Measurements from ENCODE around the gene ZNF827. TPM values are rescaled to one million over a fixed set of nuclear protein-coding genes. Genes with fewer than 3 reads are reported as not detected.
"Not testable (repeated sequence)": the region's sequence is repeated elsewhere in the genome, so short reads cannot be mapped to it uniquely, and the experiment has no call there.

Gene ZNF827
- polyA plus RNA-seq, 4 donors: 29.4 to 46.7 (median 35.2) TPM

DNA sequence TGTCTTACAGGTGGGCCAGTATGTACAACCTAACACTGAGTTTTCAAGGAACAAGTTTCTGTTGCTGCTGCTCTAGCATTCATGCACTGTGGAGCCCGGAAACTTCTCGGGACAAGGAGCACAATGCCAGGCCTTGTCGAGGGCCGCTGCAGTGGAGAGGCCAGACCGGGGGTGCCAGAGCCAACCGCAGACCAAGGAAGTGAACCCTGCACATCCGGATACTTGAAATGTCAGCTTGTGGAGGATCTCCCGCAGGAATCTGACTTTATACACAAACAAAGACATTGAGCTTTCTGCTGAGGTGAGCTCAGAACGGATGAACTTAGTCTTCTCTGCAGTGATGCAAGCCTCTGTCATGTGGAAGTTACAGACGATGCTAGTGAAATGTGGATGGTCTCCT is 99.5 kb downstream of the ZNF827 start:
- DNase-seq (ENCODE audit: low read depth in 4 of 4, low spot score in 2 of 4): no peak

DNA sequence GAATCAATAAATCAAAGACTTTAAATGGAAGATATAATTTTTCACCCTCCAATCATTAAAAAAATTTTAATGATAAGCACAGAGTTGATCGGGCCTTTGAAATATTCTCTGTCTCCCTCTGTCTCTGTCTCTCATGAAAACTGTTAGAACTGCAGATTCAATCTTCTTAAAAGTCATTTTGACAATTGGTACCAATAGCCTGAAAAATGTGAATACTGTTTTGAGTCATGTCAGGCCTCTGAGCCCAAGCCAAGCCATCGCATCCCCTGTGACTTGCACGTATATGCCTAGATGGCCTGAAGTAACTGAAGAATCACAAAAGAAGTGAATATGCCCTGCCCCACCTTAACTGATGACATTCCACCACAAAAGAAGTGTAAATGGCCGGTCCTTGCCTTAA is 106.2 kb downstream of the ZNF827 start:
- DNase-seq (ENCODE audit: low read depth in 4 of 4, low spot score in 2 of 4): not testable (repeated sequence)

DNA sequence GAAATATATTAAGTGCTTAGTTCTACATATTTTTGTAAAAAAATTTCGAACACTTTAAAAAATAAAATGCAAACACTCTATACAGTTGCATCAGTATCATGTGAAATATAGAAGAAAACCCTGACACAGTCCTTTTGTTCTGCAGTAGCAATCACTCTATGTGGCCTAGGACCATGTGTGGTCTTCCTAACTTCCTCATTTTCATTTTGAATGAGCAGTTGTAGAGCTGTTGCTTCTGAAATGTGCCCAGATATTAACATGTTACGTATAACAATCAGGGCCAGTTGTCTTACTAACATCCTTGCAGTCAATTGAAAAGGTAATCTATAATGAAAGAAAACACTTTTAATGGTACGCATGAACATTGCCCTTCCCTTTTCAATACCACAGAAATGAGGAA is 107.9 kb downstream of the ZNF827 start:
- DNase-seq (ENCODE audit: low read depth in 4 of 4, low spot score in 2 of 4): no peak

- DNase-seq (ENCODE audit: low read depth in 4 of 4, low spot score in 2 of 4): no peak
Observed at GRCh38 chr4:145829629-145830395, 108.8 kb downstream of the ZNF827 start.

DNA sequence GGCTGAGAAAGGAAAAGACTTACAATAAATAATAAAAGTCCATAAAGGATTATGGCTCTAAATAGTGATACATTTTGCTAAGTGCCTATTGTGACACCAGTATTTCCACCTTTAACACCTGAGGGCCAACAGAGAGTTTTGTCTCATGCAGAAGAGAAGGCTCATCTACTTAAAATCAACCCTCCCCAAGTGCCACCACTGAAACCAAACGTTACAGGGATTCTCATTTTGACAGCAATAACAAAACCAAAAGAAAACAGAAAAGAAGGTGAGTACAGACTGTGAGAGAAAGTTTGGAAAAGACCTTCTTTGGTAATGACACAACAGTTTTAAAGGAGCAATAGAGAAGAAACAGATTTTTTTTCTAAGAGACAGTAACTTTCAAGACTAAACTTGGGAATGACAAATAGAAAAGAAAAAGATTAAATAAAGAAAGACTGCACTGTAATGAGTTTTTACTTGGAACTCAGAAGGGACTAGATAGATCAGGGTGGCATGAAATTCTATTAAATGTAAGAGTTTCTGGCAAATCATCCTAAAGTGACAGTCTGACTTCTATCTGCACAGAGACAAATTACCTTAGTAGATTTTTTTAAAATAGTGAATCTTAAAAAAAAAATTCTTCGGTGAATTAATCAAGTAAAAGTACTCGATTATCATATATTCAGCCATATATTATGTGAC is 109.7 kb downstream of the ZNF827 start:
- no peak for DNase-seq (ENCODE audit: low read depth in 4 of 4, low spot score in 2 of 4)

DNA sequence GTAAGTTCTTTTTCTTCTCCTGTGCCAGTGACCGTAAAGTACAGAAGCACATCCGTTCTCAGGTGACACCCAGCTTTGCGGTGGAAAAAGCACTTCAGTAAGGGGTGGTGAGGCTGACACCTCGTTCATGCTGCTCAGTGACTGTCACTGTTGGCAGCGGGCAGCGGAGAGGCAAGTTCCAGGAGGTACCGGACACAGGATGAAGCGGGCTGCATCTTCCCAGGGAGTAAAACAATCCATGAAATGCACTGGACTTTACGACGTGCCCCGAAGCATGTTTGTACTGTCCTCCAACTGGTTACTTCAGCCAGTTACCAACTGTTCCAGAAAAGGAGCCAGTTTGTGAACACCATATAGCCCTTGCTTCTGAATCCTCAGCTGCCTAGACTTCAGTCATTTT is 110.7 kb downstream of the ZNF827 start:
- no peak for DNase-seq (ENCODE audit: low read depth in 4 of 4, low spot score in 2 of 4)

- DNase-seq (ENCODE audit: low read depth in 4 of 4, low spot score in 2 of 4): no peak
Observed at GRCh38 chr4:145825255-145825654, 113.4 kb downstream of the ZNF827 start.

DNA sequence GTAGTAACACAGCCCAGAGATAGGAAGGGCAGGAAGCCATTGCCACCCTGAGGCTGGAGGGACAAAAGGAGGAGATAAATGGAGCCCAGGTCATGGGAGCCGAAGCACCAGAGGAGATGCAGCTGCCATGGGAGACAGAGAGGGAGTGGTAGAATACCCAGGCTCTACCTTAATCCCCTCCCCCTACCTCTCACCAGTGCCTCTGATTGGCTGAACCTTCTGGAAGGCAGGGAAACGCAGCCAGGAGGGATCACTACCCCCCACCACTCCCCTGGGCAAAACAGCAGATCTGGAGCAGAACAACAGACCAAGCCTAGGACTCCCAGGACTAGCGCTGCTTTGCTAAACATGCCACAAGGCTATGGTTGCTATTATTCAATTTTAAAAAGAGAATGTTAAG is 114.2 kb downstream of the ZNF827 start:
- DNase-seq (ENCODE audit: low read depth in 4 of 4, low spot score in 2 of 4): no peak

DNA sequence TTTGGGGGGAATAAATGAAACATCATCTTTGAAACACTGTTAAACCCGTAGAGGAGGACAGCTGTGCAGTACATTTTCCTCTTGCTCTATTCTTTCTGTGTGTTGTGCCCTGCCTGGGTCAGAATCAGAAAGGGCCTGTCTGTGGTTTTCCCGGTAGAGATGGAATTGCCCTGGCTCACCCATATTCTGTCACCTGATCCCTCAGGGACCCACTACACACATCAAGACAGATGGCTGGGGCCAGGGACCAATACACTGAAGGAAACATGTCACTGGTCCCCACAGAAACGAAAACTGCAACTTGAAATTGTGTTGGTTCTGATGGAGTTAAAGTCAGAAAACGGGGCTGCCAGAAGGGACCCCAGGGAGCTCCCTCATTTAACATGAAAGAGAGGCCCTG is 114.9 kb downstream of the ZNF827 start:
- no peak for DNase-seq (ENCODE audit: low read depth in 4 of 4, low spot score in 2 of 4)

DNA sequence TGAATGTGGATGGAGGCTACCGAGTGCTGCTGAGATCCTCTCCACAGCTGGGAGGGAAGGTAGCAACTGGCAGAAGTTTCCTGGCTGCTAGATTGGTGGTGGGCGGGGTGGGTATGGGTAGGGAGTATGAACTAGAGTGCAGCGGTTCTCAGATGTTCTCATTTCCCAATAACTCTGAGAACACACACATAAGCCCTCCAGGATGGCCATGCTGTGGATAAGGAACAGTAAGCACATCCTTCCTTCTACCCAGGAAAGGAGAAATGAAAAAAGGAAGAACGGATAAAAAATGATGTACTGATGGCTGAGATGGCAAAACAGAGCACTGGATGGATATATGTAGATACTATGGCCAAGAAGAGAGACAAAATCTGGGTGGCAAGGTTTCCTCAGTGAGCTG is 116.0 kb downstream of the ZNF827 start:
- no peak for DNase-seq (ENCODE audit: low read depth in 4 of 4, low spot score in 2 of 4)

DNA sequence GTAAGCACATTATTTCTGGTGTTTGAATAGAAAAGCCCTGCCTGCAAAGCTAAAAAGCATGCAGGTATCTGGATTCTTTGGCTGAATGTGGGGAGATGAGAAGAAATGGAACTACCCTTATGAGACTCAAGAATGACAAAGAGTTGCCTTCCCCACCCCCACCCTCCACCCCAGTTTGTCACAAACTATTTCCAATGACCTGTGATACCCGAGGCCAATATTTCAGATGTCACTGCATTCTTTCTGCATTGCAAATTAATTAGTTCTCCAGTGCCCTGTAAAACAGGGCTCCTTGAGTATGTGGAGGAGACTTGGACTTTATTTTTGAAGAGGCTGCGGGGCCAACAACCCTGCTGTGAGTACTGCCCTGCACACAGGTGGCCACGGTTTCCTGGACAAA is 116.4 kb downstream of the ZNF827 start:
- DNase-seq (ENCODE audit: low read depth in 4 of 4, low spot score in 2 of 4): no peak

DNA sequence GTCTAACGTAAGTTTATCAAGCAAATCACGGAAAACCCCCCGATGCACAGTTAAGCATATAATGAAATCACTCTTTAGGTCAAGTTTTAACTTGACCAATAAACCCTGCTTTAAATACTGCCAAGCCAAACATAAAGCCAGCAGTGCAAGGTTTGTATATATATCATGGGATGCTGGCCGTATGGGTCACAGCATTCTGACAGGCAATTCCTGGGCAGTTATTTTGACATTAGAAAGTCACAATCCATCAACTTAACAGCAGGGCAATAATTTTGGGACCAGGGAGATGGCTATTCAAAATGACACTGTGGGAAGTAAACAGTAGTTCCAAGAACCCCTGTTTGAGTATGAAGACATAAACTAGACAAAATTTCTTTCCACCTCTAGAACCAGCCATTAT is 116.9 kb downstream of the ZNF827 start:
- no peak for DNase-seq (ENCODE audit: low read depth in 4 of 4, low spot score in 2 of 4)

DNA sequence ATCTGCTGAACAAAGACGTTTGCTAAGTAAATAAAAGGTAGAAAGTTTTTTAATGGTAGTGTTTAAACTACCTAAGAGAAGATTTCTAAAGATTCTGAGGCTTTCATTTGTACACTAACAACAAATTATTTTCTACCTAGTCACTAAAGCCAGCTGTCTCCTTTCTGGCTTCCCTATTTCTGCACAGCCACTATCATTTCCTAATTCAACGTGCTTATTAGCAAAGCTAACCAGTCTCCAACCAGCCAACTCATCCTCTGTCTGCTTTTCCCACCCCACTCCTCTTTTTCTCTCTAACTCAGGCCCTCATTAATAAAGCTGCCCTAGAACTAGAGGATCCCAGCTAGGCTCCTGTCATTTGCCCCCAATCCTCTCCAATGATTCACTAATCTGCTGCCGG is 118.2 kb downstream of the ZNF827 start:
- no peak for DNase-seq (ENCODE audit: low read depth in 4 of 4, low spot score in 2 of 4)

GRCh38 chr4:145819853-145820181 is 118.8 kb downstream of the ZNF827 start:
- DNase-seq (ENCODE audit: low read depth in 4 of 4, low spot score in 2 of 4): no peak

DNA sequence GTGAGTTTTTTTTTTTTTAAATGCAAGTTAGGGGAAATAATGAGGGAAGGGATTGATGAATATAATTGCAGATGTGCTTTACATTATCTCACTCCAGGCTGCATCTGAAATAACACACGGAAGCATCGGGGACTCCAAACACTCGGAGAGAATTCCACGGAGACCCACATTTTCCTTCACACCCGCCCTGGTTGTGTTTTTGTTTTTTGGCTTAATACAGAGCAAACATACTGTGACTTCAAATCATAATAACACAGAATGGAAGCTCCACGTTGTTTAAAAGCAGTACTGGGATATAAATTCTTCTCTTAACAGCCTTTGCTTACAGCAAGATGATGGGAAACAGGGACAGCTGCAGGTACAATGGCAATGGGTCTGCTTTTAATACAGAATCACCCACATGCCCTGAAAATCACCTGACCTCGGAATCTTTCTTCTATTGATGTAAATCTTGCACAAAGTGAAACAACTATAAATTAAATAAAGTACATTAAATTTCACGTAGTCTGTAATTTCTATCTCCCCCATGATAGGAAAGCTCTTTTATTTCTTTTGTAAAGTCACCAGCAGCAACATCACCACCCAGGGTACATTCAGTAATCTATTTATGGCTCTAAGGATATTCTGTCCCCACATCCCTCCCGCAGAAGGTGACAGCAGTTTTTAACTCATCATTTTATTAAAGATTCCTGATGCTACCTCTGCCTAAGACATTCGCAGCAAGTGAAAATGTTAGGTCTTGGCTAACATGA is 119.3 kb downstream of the ZNF827 start:
- DNase-seq (ENCODE audit: low read depth in 4 of 4, low spot score in 2 of 4): no peak

- no peak for DNase-seq (ENCODE audit: low read depth in 4 of 4, low spot score in 2 of 4)
Observed at GRCh38 chr4:145818011-145818410, 120.6 kb downstream of the ZNF827 start.

DNA sequence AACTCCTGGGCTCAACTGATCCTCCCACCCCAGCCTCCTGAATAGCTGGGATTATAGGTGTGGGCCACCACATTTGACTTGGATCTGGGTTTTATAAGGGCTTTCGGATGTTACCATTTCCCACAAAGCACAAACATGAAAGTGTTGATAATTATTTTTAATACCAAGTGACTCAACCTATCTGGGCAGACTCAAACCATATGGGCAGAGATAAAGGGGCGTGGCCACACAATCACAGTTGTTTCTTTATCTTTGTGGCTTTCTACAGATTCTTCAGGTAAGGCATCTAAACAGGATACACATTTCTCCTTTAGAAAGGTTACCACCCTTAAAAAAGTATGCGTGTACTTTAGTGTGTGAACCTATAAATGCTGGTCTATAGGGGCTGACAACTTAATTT is 122.5 kb downstream of the ZNF827 start:
- DNase-seq (ENCODE audit: low read depth in 4 of 4, low spot score in 2 of 4): no peak

DNA sequence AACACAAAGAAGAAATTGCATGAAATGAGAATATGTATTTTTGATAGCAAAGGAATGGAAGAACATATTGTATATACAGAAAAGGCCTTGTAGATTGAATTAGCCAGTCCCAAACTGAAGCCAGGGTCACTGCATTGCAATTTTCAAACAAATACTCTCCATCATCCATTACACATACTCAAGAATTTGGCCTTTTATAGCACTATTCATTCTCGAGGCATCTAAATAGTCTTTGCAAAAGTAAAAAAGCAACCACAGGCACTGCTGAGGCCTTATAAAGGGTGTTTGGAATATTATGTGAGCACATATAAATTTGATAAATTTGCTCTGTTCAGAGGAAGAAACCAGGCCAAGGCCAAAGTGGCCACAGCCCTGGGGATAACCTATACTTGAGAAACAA is 123.0 kb downstream of the ZNF827 start:
- no peak for DNase-seq (ENCODE audit: low read depth in 4 of 4, low spot score in 2 of 4)

DNA sequence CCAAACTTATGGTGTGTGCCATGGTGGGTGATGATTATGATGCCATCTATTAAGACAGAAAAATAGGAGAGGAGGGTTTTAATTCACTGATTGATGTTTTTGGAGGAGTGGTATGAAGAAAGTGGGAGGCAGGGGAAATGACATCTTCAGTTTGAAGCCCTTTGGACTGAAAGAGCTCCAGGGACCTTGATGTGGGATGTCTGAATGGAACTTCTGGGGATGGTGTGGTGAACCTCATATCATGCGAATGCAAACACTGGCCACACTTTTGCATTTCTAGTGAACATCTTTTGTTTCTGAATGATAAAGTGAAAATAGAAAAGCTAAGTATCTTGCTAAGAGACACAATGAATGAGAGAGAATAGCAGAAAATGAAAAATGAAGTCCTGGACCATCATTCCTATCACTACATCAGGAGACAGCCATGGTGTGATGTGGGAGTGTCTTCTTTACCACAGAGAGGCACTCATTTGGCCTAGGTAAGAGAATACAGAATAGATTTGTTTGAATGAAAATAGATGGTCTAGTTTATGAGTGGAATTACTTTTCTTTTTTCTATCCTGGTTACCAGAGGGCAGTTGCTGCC is 123.5 kb downstream of the ZNF827 start:
- DNase-seq (ENCODE audit: low read depth in 4 of 4, low spot score in 2 of 4): no peak

DNA sequence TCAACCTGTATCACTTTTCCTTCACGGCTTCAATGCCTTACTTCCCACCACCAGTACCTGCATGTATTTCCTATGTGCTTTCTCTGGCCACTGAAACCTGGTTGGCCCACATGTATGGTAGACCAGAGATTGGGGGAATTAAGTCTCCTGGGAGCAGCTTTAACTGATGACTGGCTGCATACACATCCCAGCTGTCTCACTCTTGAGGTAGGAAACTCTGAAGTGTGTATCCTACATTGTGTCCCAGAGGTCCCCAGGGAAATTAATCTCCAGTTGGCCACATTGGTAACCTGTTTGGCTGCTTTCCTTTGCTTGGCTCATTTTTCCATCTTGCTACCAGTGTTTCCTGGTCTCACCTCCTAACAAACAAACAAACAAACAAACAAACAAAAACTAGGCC is 124.4 kb downstream of the ZNF827 start:
- no peak for DNase-seq (ENCODE audit: low read depth in 4 of 4, low spot score in 2 of 4)

DNA sequence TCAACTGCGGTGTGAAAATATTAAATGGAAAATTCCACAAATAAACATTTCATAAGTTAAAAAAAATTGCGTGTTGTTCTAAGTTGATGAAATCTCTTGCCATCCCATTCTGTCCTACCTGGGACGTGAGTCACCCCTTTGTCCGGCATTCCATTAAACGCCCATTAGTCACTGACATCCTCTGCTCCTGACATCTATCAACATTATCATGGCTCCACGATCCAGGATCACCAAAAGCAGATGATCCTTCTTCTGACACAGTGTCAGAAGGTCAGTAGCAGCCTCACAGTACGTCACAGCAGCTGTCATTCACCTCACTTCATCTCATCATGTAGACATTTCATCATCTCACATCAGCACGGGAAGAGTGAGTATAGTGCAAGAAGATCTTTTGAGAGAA is 125.7 kb downstream of the ZNF827 start:
- no peak for DNase-seq (ENCODE audit: low read depth in 4 of 4, low spot score in 2 of 4)
